Measurements from ENCODE around the gene RASL10B. TPM values are rescaled to one million over a fixed set of nuclear protein-coding genes. Genes with fewer than 3 reads are reported as not detected.

RASL10B gene
- polyA plus RNA-seq, 1 donor (not counting 4 experiments of a cell fraction or from before 2014, with no cell fraction given): 0.07 TPM

DNA sequence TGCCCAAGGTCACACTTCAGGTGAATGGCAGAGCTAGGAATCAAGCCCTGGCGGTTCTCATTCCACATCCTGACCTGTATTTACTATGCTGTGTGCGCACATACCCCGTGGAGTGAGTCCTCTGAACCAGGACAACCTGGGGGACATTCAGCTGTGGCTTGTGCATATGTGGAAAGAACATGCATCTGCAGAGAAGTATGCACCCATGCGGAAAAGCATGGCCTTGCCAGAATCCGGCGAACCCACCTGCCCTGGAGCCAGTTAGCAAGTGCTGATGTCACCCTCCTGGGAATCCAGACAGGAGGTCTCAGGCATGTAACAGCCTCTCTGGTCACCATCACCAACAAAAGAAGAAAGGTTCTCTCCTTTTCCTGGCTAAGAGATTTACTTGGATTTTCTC, 1.9 kb downstream of the RASL10B start:
- Histone ChIP-seq H3K9me3 (ENCODE audit: control insufficient read depth, low read depth, low read length) (no peaks in the 10 kb centered on the region), H4K20me1 (ENCODE audit: control insufficient read depth, extremely low read depth, insufficient read depth, low read length) (no peaks in the 10 kb centered on the region), H2AFZ (ENCODE audit: control insufficient read depth, low read length) (no peak overlapping the region), H3K36me3 (ENCODE audit: control insufficient read depth in 2 of 2, extremely low read depth in 1 of 2, insufficient read depth in 2 of 2, low read length in 2 of 2) (no peaks in the 10 kb centered on the region), H3K4me1 (ENCODE audit: control insufficient read depth, extremely low read depth, insufficient read depth, low read length) (peaks cover 5% of the 10 kb centered on the region), H3K4me2 (ENCODE audit: control insufficient read depth, extremely low read depth, insufficient read depth, low read depth, low read length) (no peak overlapping the region), H3K27ac (ENCODE audit: control insufficient read depth, insufficient read depth, low read length) (no peak overlapping the region), H3K4me3 (ENCODE audit: control insufficient read depth in 2 of 3, extremely low read depth in 1 of 3, insufficient read depth in 2 of 3, low read depth in 1 of 3, low read length in 3 of 3) (no peak overlapping the region), H3K79me2 (ENCODE audit: control insufficient read depth, insufficient read depth, low read length) (no peaks in the 10 kb centered on the region), H3K9me1 (ENCODE audit: control insufficient read depth, extremely low read depth, insufficient read depth, low read length) (no peaks in the 10 kb centered on the region), H3K27me3 (ENCODE audit: control insufficient read depth, extremely low read depth, insufficient read depth, low read length) (peaks cover 12% of the 10 kb centered on the region), H3K9ac (ENCODE audit: control insufficient read depth, extremely low read depth, insufficient read depth, low read length) (no peak overlapping the region)
- no peak for DNase-seq (ENCODE audit: low read depth, low spot score)
- TF ChIP-seq, protein P1, sequence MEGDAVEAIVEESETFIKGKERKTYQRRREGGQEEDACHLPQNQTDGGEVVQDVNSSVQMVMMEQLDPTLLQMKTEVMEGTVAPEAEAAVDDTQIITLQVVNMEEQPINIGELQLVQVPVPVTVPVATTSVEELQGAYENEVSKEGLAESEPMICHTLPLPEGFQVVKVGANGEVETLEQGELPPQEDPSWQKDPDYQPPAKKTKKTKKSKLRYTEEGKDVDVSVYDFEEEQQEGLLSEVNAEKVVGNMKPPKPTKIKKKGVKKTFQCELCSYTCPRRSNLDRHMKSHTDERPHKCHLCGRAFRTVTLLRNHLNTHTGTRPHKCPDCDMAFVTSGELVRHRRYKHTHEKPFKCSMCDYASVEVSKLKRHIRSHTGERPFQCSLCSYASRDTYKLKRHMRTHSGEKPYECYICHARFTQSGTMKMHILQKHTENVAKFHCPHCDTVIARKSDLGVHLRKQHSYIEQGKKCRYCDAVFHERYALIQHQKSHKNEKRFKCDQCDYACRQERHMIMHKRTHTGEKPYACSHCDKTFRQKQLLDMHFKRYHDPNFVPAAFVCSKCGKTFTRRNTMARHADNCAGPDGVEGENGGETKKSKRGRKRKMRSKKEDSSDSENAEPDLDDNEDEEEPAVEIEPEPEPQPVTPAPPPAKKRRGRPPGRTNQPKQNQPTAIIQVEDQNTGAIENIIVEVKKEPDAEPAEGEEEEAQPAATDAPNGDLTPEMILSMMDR (optimal IDR thresholded peaks at IDR 0.05 in 1 of 3, IDR thresholded peaks at IDR 0.05 in 1 of 3, conservative IDR thresholded peaks at IDR 0.05 in 1 of 3; ENCODE audit: extremely low read depth in 1 of 3, insufficient read depth in 2 of 3, low read length in 3 of 3): no peak
- no peak for TF ChIP-seq EZH2 (IDR thresholded peaks at IDR 0.05; ENCODE audit: low read length)
- dilution Hi-C loops (cut with MboI; ENCODE audit: extremely low pct_ligation_motif_present, low sequenced_read_pairs): no loop called here
- no peak for FAIRE-seq

DNA sequence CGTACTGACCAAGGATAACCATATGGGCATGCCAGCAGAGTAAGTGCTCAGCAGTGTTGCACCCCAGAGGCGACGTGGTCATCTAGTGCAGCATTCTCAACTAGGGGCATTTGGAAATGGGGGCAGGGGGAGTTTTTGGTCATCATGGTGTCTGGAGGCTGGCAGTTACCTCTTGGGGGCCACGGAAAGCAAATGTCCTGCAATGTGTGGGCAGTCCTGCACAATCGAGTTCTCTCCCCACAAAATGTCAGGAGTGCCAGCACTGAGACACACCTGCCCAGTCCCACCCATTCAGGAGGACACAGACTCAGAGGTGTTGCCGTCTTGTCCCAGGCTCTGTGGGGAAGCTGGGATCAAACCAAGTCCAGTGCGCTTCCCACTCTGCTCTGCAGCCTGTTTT, 3.0 kb downstream of the RASL10B start:
- H3K4me2 ChIP-seq (ENCODE audit: control insufficient read depth, extremely low read depth, insufficient read depth, low read depth, low read length): no peak overlapping the region
- no peaks in the 10 kb centered on the region for H3K9me1 ChIP-seq (ENCODE audit: control insufficient read depth, extremely low read depth, insufficient read depth, low read length)
- H3K36me3 ChIP-seq (ENCODE audit: control insufficient read depth in 2 of 2, extremely low read depth in 1 of 2, insufficient read depth in 2 of 2, low read length in 2 of 2): no peaks in the 10 kb centered on the region
- dilution Hi-C loops (cut with MboI; ENCODE audit: extremely low pct_ligation_motif_present, low sequenced_read_pairs): no loop called here
- no peak overlapping the region for H2AFZ ChIP-seq (ENCODE audit: control insufficient read depth, low read length)
- peaks cover 22% of the 10 kb centered on the region for H3K27me3 ChIP-seq (ENCODE audit: control insufficient read depth, extremely low read depth, insufficient read depth, low read length)
- no peaks in the 10 kb centered on the region for H3K79me2 ChIP-seq (ENCODE audit: control insufficient read depth, insufficient read depth, low read length)
- no peak overlapping the region for H3K27ac ChIP-seq (ENCODE audit: control insufficient read depth, insufficient read depth, low read length)
- no peak overlapping the region for H3K9ac ChIP-seq (ENCODE audit: control insufficient read depth, extremely low read depth, insufficient read depth, low read length)
- DNase-seq (ENCODE audit: low read depth, low spot score): no peak
- H3K4me3 ChIP-seq (ENCODE audit: control insufficient read depth in 2 of 3, extremely low read depth in 1 of 3, insufficient read depth in 2 of 3, low read depth in 1 of 3, low read length in 3 of 3): no peak overlapping the region
- H4K20me1 ChIP-seq (ENCODE audit: control insufficient read depth, extremely low read depth, insufficient read depth, low read length): no peaks in the 10 kb centered on the region
- no peak for TF ChIP-seq EZH2 (IDR thresholded peaks at IDR 0.05; ENCODE audit: low read length)
- TF ChIP-seq, protein P1 (optimal IDR thresholded peaks at IDR 0.05 in 1 of 3, IDR thresholded peaks at IDR 0.05 in 1 of 3, conservative IDR thresholded peaks at IDR 0.05 in 1 of 3; ENCODE audit: extremely low read depth in 1 of 3, insufficient read depth in 2 of 3, low read length in 3 of 3): no peak
- FAIRE-seq: no peak
- H3K9me3 ChIP-seq (ENCODE audit: control insufficient read depth, low read depth, low read length): no peaks in the 10 kb centered on the region
- peaks cover 5% of the 10 kb centered on the region for H3K4me1 ChIP-seq (ENCODE audit: control insufficient read depth, extremely low read depth, insufficient read depth, low read length)

All from keratinocyte (primary cell).